ENCODE measurements around the gene ZDHHC9.

DNA sequence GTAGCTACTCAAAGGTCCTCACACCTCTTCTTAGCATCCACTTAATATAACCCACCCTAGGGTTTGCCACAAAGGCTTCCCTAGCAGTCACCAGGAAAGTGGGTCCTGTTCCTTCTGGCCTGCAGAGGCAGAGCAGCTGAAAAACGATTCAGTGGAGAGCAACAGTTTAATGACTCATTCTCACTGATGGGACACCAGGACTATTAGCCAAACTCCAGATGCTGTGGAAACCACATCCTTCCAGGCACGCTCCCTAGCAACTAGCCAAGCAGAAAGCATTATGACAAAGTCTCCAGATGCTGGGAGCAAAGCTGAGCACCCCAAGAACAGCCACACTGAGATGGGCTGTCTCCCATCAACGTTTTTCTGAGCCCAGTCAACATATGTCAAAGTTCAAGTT lies 32.0 kb upstream of the ZDHHC9 start:
- TF ChIP-seq CTCF (IDR thresholded peaks at IDR 0.05) (no peak), POLR2A (IDR thresholded peaks at IDR 0.05) (no peak), EP300 (IDR thresholded peaks at IDR 0.05) (no peak)

Measured in ovary (tissue), 3 donors.